ENCODE results near the gene WNT2.

WNT2 gene

GRCh38 chr7:117324960-117325359, 2.1 kb upstream of the WNT2 start:
- DNase-seq (ENCODE audit: low read depth): no peak
- H3K4me3 ChIP-seq (ENCODE audit: low read depth, low read length): no peak overlapping the region
- TF ChIP-seq CTCF (IDR thresholded peaks at IDR 0.05; ENCODE audit: control insufficient read depth, extremely low read depth, insufficient read depth): no peak

GRCh38 chr7:117323851-117324711, 1.2 kb upstream of the WNT2 start:
- H3K4me3 ChIP-seq (ENCODE audit: low read depth, low read length): no peak overlapping the region
- TF ChIP-seq CTCF (IDR thresholded peaks at IDR 0.05; ENCODE audit: control insufficient read depth, extremely low read depth, insufficient read depth): no peak
- no peak for DNase-seq (ENCODE audit: low read depth)

GRCh38 chr7:117323305-117323850, 520 bp upstream of the WNT2 start:
- no peak overlapping the region for H3K4me3 ChIP-seq (ENCODE audit: low read depth, low read length)
- no peak for TF ChIP-seq CTCF (IDR thresholded peaks at IDR 0.05; ENCODE audit: control insufficient read depth, extremely low read depth, insufficient read depth)
- DNase-seq (ENCODE audit: low read depth): no peak

GRCh38 chr7:117320523-117320922, 2.3 kb downstream of the WNT2 start:
- TF ChIP-seq CTCF (IDR thresholded peaks at IDR 0.05; ENCODE audit: control insufficient read depth, extremely low read depth, insufficient read depth): no peak
- H3K4me3 ChIP-seq (ENCODE audit: low read depth, low read length): no peak overlapping the region
- DNase-seq (ENCODE audit: low read depth): no peak

- no peak for TF ChIP-seq CTCF (IDR thresholded peaks at IDR 0.05; ENCODE audit: control insufficient read depth, extremely low read depth, insufficient read depth)
- DNase-seq (ENCODE audit: low read depth): no peak
- H3K4me3 ChIP-seq (ENCODE audit: low read depth, low read length): no peak overlapping the region
These were observed 3.7 kb downstream of the WNT2 start for GRCh38 chr7:117319181-117319580.

GRCh38 chr7:117313582-117313981, 9.3 kb downstream of the WNT2 start:
- TF ChIP-seq CTCF (IDR thresholded peaks at IDR 0.05; ENCODE audit: control insufficient read depth, extremely low read depth, insufficient read depth): no peak
- DNase-seq (ENCODE audit: low read depth): no peak
- H3K4me3 ChIP-seq (ENCODE audit: low read depth, low read length): no peak overlapping the region

All from LNCaP clone FGC (cell line).